ENCODE results near the gene PDHX.

DNA sequence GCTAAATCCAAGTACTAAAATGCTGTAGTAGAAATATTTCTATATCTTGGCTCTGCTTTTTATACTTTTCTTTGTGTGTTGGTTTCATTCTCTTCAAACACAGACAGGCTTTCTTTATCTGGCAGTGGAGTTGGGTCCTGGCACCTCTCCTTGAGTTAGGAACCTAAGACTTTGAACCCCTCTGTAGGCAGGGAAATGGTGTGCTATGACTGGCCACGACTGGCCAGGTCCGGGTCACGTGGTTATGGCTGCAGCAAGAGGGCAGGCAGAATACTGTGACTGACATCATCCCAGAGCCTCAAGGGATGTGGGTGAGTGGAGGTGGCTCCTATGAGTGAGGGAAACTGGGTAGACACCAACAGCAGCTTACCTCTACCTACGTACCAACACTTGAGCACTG, 42.2 kb upstream of the PDHX start:
- TF ChIP-seq EP300 (IDR thresholded peaks at IDR 0.05; ENCODE audit: borderline replicate concordance) (no peak), MAX (IDR thresholded peaks at IDR 0.05) (no peak), CEBPB (IDR thresholded peaks at IDR 0.05) (no peak), CREB1 (IDR thresholded peaks at IDR 0.05; ENCODE audit: low read depth) (no peak)

Data from Ishikawa (cell line).